Astrocyte of the hippocampus (primary cell): ENCODE data around the gene TNIK.
"Not testable (repeated sequence)": the region's sequence is repeated elsewhere in the genome, so short reads cannot be mapped to it uniquely, and the experiment has no call there.

Experiments
- DNase-seq: peaks from one replicate; pipeline ENCODE4 v3.0.0; 2011; ENCODE audit warnings: low read depth, low spot score

The TNIK gene

DNA sequence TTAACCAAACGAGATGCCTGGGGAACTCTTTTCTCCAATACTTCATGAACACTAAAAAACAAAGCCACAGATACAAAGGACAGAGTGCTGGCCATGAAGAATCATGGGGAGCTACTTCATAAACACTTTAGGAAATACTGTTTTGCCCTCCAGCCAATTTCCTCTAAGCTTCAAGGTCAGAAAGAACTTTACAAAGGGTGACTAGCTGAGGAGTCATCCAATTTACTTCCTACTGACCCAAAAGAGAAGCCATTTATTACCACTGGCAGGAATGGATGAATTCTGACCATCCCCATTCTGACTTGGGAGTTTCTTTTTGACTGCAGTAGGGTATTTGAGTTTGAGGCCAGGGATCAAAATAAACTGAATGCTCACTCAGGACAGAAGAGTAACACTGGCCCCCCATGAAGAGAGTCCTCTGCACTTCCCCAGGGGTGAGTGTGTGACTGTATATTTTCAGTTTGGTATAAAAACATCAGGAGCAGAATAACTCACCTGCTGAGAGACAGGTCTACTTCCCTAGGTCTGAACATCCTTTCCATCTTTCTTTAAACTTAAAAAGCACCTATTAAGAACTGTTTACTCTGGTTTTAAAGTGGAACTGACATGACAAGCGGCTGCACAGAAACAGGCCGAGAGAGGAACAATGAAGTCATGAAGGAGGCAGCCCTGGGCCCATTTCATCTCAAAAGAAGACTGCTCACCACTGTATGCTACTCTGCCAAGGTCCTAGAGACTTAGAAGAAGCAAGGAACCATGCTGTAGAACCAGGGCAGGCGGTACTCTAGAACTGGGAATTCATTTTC, 203.6 kb downstream of the TNIK start:
- no peak for DNase-seq

- no peak for DNase-seq
Measured at GRCh38 chr3:171255236-171255806, 204.9 kb downstream of the TNIK start.

DNA sequence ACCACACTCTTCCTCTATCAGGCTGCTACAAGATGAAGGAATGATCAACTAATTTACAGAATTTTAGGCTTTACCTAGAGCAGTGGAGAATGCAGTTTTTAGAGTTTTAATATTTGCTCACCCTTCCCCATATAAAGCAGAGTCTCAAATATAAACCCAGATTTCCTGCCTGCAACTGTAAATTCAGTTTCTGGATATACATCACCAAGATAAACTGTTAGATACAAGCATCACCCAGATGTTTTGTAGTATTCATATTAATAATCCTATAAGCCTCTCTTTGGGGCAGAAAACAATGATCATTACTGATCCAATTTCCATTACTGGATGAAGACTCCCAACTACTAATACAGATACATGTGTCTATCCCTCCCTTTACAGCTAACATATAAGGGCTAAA, 205.9 kb downstream of the TNIK start:
- DNase-seq = no peak

DNA sequence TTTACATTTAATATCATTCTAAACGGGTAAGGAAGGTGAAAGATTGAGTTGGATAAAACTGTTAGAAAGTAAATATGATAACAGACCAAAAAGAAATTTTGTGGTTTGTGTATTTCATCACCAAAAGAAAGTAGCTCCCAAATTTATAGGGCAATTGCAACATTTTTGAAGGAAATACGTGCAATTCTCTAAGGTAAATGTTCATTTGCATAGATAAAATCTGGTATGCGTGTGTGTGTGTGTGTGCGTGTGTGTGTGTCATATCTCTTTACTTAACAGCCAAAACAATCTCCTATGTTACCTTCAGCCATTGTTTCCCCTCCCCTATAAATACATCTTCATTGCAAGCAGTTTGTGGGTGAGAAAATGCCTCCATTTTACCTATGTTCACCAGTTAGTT, 208.4 kb downstream of the TNIK start:
- no peak for DNase-seq

GRCh38 chr3:171250444-171250843, 209.8 kb downstream of the TNIK start:
- no peak for DNase-seq

- DNase-seq = no peak
Measured at GRCh38 chr3:171249245-171249644, 211.0 kb downstream of the TNIK start.

GRCh38 chr3:171248426-171249111, 211.6 kb downstream of the TNIK start:
- no peak for DNase-seq

DNA sequence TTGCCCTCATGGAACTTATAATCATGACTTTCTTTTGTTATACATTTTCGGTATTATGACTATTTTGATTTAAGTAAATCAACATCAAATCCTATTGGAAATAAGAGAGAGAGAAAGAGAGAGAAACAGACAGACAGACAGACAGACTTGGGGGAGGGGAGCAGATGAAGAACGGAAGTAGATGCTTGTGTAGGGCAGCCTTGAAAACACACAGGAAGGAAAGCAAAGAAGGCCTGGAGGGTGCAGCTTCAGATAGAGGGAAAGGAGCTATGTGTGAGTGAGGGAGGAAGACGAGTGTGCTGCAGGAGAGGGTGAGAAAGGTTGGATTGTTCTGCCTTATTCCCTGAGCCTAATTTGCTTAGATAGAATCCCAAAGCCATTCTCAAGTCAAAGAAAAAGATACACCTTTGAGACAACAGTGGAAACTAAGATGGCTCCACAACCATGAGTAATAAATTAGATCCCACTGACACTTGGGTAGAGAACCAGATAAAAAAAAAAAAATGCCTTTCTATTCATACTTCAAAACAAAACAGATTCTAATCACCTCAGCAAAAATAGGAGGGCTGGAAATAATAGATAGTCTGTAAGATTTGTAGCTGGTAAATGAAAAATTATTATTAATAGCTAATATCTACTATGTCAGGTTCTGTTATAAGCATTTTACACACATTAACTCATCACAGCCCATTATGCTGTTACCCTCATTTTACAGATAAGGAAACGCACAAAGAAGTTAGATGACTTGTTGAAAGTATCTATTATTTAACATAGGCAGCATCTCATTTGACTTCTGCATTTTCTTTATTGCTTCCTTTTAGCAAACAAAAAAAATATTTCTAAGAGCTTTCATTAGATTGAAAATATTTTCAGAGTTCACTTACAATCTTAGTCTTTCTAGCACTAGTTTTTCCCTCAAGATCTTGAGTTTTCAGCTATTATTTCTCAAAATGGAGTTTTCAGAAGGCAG, 214.1 kb downstream of the TNIK start:
- DNase-seq = no peak

DNA sequence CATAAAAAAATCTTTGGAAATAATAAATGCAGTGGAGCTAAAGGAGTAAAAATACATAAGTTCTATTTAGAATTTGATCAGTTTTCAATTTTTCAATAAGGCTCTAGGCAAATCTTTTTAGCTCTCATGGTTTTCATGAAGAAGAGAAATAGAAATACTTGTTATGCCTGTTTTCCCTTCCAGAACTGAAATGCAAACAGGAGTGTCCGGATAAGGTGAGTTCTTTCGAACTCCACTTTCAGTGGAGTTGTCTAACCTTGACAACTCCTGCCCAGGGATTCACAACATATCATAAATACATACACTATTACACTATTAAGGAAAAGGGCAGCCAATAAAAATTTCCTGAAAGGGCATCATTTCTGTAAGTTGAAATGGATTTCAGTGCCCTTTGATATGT, 217.3 kb downstream of the TNIK start:
- no peak for DNase-seq

DNA sequence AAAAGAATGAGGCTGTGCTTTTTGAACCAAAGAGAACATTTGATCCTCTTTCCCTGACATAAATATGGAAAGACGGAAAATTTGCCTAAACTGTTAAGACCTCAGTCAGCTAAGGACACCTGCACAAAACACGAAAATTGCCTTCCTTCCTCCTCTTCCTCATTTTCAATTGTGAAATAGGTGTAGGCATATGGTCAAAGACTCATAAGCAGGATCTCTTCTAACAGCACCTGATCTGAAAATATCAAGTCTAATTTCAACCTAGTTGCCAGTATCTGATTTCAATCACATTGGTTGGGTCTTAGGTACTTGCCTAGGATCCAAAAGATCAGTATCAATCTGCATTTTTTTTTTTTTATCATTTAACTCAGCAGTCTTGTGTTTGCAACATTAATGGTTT, 218.0 kb downstream of the TNIK start:
- DNase-seq = no peak

- DNase-seq = not testable (repeated sequence)
Measured at GRCh38 chr3:171241655-171242054, 218.6 kb downstream of the TNIK start.

DNA sequence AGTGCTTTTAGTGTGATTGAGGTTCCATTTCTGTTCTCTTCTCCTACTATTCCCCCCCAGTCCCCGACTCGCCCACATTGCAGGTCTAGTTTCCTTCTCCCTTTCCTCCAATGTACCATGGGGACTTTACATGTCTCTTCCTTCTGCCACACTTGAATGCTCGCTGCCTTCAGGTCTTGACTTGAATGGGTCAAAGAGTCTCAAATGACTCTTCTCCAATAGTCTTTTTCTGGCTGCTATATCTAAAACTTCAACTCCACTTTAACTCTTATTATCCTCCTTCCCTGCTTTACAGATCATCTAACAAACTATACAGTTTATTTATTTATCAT, 219.7 kb downstream of the TNIK start:
- DNase-seq = no peak

GRCh38 chr3:171239757-171240503, 220.3 kb downstream of the TNIK start:
- no peak for DNase-seq

DNA sequence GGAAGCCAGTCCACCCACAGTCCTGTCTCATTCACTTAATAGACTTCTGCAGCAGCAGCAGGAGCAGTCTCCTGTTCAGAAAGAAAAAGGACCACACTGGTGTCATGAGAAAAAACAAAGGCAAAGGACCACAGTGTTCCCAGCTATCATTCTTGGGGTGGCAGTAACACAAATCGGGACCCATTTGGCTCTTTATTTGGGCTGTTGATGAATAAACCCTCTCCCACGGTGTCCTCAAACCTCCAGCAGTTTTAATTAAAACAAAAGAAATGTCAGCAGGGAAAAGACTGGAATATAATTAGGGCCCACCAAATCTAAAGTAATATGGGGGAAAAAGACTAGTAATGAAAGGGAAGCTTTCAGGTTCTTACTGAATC, 223.2 kb downstream of the TNIK start:
- no peak for DNase-seq

- DNase-seq = no peak
Measured at GRCh38 chr3:171236265-171237008, 223.8 kb downstream of the TNIK start.

DNA sequence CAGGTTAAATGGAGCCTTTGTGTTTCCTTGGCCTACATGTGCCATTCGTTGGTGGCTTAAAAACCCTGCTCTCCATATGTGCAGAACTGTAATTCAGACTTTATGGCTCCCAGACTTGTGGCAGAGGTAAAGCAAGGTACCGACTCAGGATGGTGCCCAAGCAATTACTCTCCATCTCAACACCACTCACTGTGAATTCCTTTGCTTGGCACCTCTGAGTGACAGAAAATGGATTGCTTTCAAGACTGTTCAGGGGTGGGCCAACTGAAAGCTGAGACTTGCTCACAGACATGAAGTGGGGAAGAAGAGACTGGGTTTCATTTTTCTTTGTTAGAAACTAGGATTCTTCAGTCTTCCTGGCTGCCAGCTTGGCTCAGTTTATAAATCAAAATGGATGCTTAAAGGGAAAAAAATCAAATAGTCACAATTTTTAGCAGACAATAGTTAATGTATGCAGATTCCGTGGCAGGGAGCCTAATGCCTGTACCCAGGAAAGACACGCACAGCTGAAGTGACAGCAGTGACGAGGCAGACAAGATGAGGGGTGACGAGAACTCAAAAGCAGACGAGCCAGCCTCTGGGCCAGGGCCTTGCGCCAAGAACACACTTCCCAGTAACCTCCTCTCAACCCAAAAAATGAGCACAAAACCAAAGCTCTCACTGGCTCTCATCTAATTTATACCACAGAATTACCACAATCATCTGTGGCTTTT, 225.8 kb downstream of the TNIK start:
- DNase-seq = peak; percentile 42

DNA sequence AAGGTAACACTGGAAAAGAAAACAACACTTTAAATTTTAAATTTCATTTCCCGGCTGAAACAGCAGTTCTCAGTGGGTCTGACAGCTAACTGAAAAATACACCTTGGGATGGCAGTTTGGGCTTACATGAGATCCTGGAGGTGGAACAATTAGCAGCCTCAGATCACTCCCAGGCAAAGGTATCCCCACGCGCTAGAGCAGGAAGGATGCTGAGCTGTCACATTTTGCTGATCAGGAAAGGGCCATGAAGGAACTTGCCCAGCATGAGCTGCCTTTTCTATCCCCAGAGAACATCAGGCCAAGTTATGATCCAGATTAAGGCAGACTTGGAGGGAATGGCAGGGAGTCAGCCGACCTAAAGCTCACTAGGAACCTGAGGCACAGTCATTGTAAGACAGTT, 228.8 kb downstream of the TNIK start:
- no peak for DNase-seq

DNA sequence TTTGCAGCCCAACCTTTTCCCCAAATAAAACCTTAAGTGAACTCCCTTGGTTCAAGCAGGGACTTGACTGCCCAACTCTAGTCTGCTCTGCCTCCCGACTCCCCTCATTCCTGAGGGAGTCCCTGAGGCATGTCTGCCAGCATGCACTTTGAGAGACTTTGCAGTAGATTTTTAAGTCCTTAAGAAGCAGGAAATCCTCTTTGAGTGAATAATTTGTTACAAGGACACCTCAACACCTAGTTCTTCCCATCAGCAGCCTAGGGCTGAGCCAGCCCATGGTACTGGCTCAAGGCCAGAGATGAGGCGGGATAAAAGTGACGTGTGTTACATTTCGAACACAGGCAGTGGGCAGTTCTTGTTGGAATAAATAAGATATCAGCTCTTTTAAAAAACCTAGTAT, 229.3 kb downstream of the TNIK start:
- DNase-seq = no peak

GRCh38 chr3:171229173-171229572, 231.0 kb downstream of the TNIK start:
- DNase-seq = no peak

DNA sequence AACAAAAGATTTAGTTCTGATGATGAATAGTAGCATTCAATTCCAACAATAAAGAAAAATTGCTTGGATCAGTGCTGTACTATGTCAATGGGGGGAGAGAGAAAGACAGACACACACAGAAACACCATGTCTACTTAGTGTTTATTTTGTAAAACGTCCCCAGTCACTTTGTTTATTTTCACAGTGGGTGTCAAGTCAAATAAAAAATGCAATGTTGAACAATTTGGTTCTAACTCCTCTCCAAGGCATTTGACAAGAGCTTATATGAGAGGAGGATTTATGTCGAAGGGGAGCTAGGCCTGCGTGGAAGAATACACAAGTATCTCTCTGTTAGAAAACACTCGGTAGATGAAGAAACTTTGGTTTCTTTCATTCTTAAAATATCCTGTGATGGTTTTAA, 232.0 kb downstream of the TNIK start:
- DNase-seq = no peak
